Measurements from ENCODE around the gene SLAMF9. TPM values are rescaled to one million over a fixed set of nuclear protein-coding genes. Genes with fewer than 3 reads are reported as not detected.

Gene SLAMF9
- total RNA-seq, 1 experiment from 2014 or later: 17.9 TPM

DNA sequence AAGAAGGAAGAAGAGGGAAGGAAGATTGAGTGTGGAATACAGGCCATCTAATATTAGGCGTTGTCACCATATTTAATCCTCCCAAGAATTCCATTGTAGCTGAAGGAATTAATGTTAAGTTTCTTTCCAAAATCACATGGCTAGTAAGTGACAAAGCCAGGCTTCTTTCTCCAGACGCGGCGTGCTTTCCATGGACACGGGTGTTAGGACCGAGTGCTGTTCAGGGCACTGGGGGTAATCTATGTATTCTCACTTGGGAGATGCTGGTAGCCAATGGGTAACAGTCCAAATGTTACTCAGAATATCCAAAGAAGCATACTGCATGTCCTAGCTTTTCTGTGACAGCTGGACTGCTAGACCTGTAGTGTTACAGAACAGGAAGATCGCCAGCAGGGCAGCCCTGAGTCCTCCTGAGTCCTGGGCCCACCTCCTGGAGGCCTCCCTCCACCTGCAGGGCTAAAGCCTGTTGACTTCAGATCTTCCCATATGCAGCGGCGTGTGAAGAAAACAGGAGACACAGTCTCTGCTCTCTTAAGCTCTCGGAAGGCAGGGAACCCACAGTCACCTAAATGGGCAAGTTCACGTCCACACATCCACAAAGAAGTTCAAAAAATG is 13.9 kb downstream of the SLAMF9 start:
- DNase-seq (ENCODE audit: low read depth, low spot score): no peak
- in situ Hi-C loops (cut with HindIII; ENCODE audit: low pct_unique_long_range_greater_than_20kb, low sequenced_read_pairs): no loop called here

DNA sequence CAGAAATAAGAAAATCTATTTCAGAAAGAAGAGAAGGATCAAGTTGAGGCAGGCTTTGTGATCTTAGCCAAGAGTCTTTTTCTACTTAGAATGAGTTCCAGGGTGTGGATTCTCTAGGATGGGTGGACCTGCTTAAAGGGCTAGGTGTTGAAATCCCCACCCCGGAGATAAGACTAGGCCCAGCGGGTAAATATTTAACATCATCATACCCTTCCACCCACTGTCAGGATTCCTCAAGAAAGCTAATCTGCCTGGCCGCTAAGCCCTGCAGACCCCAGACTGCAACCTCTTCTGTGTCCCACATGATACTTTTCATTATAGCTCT is 14.4 kb downstream of the SLAMF9 start:
- no peak for DNase-seq (ENCODE audit: low read depth, low spot score)
- in situ Hi-C loops (cut with HindIII; ENCODE audit: low pct_unique_long_range_greater_than_20kb, low sequenced_read_pairs): no loop called here

DNA sequence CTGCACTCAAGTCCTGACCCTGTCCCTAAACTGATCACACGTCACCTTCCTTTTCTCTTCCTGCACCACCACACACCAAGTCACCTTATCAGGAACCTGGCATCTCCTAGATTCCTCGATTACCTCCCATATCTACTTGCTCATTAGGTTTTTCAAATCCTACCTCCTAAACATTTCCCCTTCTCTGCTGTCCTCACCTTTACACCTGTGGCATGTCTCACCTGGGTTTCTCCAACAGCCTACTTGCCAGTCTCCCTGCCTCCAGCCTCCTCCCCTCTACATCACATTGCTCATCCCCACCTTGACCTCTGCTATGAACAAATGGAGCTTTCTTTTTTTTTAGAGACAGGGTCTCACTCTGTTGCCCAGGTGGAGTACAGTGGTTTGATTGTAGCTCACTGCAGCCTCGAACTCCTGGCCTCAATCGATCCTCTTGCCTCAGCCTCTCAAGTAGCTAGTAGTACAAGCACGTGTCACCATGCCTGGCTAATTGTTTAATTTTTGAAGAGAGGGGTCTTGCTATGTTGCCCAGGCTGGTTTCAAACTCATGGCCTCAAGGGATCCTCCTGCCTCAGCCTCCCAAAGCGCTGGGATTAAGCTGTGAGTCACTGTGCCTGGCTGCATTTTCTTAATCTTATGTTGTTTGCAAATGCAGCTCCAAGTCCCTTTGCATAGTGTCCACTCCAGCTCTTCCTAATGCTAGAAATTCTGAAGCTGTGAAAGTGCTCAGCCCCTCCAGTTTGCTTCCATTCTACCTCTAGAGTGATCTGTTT is 14.9 kb downstream of the SLAMF9 start:
- in situ Hi-C loops (cut with HindIII; ENCODE audit: low pct_unique_long_range_greater_than_20kb, low sequenced_read_pairs): no loop called here
- DNase-seq (ENCODE audit: low read depth, low spot score): no peak

DNA sequence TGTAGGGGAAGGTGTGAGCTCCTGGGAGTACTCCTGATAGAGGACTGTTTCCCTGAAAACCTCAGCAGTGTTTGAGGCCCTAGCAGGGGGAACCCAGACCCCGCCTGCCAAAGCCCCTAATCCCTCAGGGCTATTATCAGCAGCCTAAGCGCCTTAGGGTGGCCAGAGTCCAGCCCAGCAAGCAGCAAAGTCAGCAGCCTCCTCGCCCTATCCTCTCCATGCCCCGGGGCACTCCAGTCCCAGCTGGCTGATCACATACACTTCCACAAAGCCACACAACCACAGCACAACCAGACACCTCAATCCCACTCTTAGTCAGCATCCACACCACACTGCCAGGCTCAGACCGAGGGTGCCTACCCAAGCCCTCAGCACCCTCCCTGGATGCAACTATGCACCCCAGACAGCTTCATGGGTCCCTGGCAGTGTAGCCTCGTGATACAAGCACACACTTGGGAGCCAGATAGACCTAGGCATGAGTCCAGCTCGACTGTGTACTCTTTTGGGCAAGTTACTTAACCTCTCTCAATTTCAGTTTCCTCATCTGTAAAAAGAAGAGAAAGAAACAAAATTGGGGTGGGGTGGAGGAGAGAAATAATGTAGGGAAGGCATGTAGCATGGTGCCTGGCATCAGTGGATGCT is 15.7 kb downstream of the SLAMF9 start:
- in situ Hi-C loops (cut with HindIII; ENCODE audit: low pct_unique_long_range_greater_than_20kb, low sequenced_read_pairs): no loop called here
- DNase-seq (ENCODE audit: low read depth, low spot score): no peak

DNA sequence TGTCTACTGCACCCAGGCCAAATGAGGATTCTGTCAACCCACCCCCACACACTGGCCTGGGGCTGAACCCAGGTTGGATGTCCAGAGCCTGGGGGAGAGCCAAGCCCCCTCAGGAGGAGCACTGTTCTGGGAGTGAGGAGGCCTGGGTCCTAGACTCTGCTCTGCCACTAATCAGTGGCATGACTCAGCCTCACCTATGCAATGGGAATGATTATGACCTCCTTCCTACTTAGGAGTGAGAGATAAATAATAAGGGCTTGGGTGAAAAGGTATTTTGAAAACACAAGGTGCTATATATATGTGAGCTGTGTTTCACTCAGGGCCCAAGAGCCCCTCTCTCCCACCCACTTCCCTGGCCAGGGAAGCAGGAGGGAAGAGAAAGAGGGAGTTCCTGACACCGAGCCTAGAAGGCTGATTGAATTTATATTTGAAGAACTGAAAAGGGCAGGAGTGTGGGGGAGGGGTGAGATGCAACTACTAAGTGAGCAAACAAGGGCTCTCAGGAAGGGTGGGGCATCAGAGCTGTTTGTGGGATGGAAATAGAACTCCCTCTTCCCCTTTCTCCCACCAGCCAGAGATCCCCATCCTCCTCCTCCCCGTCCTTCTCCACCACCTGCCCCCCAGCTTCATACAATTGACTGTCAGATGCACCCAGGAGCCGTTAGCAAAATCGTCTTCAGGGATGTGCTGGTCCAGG is 16.8 kb downstream of the SLAMF9 start:
- in situ Hi-C loops (cut with HindIII; ENCODE audit: low pct_unique_long_range_greater_than_20kb, low sequenced_read_pairs): no loop called here
- DNase-seq (ENCODE audit: low read depth, low spot score): no peak

DNA sequence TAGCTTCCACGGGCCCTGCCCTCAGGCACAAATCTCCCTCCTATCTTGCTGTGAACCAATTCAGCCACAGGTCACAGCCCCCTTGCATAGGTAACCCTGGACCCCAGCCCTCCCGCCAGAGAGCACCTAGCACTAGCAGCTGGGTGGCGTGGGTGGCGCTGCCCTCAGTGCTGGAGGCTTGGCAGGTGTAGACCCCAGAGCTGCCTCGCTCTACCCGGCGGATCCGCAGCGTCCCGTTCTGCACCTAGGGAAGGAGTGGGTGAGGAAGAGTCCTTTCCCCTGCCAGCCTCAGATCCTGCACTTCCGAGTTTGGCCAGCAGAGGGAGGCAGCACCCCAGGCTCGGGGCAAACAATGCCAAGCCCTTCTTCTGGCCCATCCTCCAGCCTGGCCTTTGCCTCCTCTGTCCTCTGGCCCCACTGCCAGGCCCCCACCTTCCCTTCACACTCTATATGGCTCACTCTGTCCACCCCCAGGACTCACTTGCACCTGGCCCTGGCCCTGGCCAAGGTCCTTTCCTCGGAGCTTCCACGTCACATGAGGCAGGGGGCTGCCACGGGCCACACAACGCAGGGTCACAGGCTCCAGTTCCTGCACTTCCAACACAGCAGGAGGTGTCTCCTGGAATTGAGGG is 17.6 kb downstream of the SLAMF9 start:
- DNase-seq (ENCODE audit: low read depth, low spot score): peak; percentile 73
- in situ Hi-C loops (cut with HindIII; ENCODE audit: low pct_unique_long_range_greater_than_20kb, low sequenced_read_pairs): no loop called here

DNA sequence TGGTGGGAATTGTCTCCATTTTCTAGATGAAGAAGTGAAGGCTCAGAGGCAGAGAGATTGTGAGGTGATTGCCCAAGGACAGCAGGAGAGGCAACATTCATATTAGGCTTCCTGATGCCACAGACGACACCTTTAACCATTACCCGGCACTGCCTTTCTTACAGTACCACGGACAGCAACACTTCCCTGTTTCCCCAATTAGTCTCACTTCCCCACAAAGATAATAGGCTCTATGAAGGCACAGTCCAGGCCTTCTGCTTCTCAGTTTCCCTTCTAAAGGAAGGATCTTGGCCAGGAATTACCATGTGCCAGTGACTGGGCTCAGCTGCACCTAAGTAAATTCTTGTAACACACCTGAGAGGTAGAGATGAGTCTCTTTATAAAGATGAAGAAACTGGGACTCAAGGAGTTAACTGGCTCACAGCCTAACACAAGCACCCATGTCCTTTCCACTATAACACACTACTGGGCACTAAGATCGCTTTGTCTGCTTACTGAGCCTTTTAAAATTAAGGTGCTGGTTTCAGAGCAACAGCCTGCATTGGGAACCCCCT is 18.2 kb downstream of the SLAMF9 start:
- in situ Hi-C loops (cut with HindIII; ENCODE audit: low pct_unique_long_range_greater_than_20kb, low sequenced_read_pairs): no loop called here
- no peak for DNase-seq (ENCODE audit: low read depth, low spot score)

DNA sequence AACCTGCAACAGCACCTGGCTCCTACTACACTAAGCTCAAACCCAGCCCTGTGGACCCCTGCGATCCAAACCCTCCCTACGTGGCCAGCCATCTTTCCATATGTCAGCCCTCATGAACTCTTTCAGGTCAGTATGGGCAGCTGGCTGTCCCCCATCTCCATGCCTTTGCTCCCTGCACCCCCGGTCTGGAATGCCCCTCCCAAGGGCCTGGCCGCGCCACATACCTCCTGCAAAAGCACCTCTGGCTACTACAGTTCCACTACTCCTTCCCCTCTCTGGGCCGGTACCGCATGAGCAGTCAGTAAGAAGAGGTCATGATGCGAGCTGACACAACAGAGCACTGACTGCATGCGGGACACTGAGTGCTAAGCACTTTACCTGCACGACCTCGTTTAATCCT is 18.7 kb downstream of the SLAMF9 start:
- no peak for DNase-seq (ENCODE audit: low read depth, low spot score)
- in situ Hi-C loops (cut with HindIII; ENCODE audit: low pct_unique_long_range_greater_than_20kb, low sequenced_read_pairs): no loop called here

DNA sequence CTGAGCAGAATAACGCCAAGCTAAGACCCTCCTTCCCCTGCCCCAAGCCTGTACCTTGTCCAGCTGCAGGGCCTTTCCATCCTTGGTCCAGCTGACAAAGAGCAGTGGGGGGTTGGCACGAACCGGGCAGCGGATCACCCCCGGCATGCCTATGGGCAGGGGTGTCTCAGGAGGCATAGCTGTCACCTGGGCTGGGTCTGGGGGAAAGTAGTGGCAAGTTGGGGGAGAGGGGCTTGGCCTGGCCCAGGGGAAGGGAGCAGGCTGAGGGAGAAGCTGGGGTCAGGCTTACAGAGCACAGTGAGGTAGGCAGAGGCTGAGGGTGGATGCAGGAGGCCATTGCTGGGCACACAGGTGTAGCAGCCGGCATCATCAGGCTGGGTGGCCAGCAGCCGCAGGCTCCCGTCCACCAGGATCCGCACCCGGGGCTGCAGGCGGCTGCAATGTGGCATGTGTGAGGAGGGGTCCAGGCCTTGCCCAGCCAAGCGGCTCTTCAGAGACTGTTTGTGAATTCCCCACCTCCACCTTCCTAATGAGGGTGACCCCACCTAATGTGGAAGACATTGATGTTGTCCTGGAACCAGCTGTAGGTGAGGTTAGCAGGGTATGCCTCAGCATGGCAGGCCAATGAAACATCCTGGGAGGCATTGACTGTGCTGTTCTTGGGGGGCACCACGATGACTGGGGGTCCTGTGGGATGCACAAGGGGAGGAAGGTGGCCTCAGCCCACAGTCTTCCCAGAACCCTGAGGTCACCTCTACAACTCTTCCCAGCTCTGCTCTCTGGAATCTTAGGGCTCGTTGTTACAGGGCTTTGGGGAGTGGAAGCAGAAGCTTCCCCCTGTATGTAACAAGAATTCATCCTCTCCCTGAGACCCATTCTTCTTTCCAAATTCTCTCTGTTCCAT is 19.6 kb downstream of the SLAMF9 start:
- no peak for DNase-seq (ENCODE audit: low read depth, low spot score)

DNA sequence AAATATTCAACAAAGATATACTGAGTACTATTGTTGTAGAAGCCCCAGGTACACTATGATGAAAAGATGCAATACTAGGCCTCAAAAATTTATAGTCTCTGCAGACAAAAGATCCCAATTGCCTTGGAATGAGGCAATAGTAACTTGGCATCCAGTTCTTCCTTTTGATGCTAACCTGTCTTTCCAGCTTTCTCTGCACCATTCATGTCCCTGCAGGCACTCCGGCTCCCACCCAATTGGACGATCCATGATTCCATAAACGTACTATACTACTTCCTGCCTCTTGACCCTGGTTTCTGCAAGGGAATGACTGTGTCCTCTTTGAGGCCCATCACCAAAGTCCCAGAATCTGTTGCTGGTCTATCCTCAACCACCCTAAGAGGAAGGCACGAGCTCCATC is 20.7 kb downstream of the SLAMF9 start:
- no peak for DNase-seq (ENCODE audit: low read depth, low spot score)
- in situ Hi-C loops (cut with HindIII; ENCODE audit: low pct_unique_long_range_greater_than_20kb, low sequenced_read_pairs): no loop called here

More for the DNA sequence above, 19.6 kb downstream of the SLAMF9 start:
- in situ Hi-C loops (cut with HindIII; ENCODE audit: low pct_unique_long_range_greater_than_20kb, low sequenced_read_pairs): no loop called here

DNA sequence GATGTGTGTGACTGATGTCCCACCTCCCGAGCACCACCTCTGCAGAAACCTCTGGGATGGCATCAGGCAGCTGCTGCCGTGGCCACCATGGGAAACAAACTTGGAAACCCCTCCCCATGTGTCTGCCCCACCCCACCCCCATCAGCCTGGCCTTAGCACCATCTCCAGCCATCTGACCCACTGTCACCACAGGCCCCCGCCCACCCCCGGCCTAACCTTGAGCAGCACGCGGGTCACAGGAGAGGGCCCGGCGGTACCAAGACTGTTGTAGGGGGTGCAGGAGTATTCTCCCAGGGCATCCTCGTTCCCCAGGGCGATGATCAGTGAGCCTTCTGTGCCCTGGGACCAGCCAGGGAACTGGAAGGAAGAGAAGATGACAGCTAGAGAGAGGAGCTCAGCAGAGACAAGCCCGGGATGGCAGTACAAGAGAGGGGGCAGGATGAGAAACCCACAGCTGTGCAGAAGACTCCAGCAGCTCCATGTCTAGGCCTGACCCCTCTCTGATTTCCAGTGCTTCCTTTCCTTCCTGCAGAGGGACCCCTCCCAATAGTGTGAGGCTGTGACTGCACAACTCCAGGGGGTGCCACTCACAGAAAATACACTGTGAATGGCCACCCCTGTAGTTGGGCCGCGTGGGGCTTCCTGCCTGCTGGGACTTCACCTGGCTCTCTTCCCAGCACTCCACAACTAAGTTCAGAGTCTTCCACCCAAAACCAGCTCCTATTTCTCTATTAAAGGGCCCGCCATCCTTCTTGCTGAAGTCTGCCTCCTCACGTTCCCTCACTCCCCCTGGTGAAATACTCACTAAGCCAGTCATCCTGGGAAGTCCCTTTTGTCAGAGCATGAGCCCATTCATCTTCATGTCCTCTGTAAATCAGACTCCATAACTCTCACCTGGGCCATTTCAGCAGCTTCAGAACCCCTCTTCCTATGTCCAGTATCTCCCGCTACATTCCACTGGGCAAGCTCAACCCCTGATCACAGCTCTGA is 21.4 kb downstream of the SLAMF9 start:
- in situ Hi-C loops (cut with HindIII; ENCODE audit: low pct_unique_long_range_greater_than_20kb, low sequenced_read_pairs): no loop called here
- no peak for DNase-seq (ENCODE audit: low read depth, low spot score)

DNA sequence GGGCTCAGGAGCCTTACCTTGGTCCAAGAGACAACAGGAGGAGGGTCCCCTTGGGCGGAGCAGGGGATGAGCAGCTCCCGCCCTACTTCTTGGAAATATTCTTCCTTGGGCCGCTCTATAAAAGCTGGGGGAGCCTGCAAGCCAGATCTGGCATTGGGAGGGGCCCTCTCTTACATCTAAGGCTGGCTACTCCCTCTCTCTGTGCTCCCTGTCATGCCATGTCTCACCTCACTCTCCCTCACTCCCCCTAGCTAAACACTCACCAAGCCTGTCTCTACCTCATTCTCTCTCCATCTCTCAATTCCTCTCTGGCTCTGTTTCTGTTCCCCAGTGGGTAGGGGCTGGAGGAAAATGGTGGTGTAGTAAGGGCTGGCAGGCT is 22.3 kb downstream of the SLAMF9 start:
- no peak for DNase-seq (ENCODE audit: low read depth, low spot score)
- in situ Hi-C loops (cut with HindIII; ENCODE audit: low pct_unique_long_range_greater_than_20kb, low sequenced_read_pairs): no loop called here

DNA sequence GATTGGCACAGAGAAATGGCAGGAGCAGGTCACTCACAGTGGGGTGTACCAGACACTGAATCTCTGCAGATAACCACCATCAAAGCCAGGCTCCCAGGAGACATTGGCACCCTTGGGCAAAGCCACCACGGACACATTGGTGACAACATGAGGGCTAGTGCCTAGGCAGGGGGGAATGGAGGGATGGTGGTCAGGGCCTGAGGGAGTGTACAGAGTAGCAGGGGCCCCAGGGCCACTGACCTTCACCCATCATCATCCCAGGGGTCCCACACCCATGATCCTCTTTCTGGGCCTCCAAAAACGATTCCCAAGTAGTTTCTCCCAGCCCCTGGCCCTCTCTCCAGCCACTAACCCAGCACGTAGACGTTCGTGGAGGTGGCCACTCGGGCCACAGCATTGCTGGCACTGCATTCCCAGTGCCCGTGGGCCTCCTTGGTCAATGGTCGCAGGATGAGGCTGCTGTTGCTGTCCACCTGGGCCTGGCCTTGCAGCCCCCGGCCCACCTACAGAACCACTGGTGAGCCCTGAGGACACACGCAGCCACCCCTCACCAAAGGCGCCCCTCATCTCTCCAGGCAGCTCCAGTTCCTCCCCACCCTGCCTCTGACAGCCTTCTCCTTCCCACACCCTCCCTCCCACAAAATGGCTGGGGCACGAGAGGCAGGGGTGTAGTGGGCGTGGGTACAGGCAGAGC is 22.8 kb downstream of the SLAMF9 start:
- in situ Hi-C loops (cut with HindIII; ENCODE audit: low pct_unique_long_range_greater_than_20kb, low sequenced_read_pairs): no loop called here
- no peak for DNase-seq (ENCODE audit: low read depth, low spot score)

DNA sequence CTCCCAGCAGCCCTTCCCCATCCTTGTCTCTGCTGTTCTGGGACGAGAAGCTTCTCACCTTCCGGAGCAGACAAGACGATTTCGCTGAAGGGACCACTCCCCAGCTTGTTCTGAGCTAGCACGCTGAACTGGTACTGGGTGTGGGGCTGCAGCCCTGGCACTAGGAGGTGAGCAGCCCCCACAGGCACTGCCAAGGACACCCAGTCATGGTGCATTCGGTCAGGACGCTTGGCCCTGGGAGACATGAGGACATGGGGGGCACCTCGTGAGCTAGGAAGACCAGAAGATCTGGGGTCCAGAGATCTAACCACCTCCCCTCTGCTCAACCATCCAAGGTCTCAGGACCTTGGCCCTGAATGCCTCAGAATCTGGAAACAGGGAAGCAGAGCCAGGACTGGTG is 23.4 kb downstream of the SLAMF9 start:
- DNase-seq (ENCODE audit: low read depth, low spot score): no peak
- in situ Hi-C loops (cut with HindIII; ENCODE audit: low pct_unique_long_range_greater_than_20kb, low sequenced_read_pairs): no loop called here

DNA sequence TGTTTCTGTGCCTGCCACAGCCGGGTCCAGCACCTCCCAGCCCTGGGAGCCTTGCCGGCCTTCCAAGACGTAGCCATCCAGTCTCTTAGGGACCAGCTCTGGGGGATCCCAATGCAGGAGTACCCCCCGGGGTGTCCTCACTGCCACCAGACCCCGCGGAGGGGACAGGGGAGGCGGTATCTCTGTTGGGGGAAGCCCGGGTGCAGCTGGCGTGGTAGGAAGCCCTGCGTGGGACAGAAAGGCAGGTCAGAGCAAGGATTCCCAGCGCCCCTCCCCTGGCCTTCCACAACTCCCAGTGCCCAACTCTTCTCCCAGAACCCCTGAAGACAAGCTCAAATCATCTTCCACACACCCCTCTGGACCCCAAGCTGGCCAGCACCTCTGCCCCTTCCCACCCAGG is 23.8 kb downstream of the SLAMF9 start:
- in situ Hi-C loops (cut with HindIII; ENCODE audit: low pct_unique_long_range_greater_than_20kb, low sequenced_read_pairs): no loop called here
- DNase-seq (ENCODE audit: low read depth, low spot score): no peak
